AG10803 (cell line): ENCODE results near the gene PANK2.
A peak's percentile ranks its signal among the peaks of the same experiment; 100 is the strongest.
"Not testable (repeated sequence)": the region's sequence is repeated elsewhere in the genome, so short reads cannot be mapped to it uniquely, and the experiment has no call there.

Source experiments
- DNase-seq: peaks from one replicate; pipeline ENCODE4 v3.0.0; 2010; ENCODE audit warnings: low read depth
- H3K4me3 ChIP-seq: 2 replicates; pipeline ENCODE4 v1.5.1; 2011; ENCODE audit warnings: mild to moderate bottlenecking, low read length, control low read depth
- TF ChIP-seq, protein P1 (sequence below): conservative IDR thresholded peaks from 2 replicates; pipeline ENCODE4 v1.5.1; 2011; ENCODE audit warnings: mild to moderate bottlenecking, low read length, control low read depth, inconsistent platforms

The PANK2 gene

DNA sequence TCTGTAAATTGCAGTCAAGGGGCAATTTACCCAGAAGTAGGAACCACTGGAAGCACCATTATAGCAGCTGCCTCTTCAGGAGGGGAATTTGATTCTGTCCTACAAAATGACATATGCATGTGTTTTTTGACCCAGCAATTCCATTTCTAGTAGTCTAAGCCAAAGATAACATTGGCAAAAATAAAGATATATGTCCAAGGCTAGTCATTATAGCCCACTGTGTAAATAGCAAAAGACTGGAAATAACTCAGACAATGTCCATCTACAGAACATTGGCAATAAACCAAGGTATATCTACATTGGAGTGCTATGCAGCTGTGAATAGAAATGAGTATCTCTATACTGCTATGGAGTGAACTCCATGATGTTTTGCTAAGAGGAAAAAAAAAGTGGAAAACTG, 12.5 kb upstream of the PANK2 start:
- DNase-seq, result no peak
- no peak overlapping the region for H3K4me3 ChIP-seq
- TF ChIP-seq, protein P1, sequence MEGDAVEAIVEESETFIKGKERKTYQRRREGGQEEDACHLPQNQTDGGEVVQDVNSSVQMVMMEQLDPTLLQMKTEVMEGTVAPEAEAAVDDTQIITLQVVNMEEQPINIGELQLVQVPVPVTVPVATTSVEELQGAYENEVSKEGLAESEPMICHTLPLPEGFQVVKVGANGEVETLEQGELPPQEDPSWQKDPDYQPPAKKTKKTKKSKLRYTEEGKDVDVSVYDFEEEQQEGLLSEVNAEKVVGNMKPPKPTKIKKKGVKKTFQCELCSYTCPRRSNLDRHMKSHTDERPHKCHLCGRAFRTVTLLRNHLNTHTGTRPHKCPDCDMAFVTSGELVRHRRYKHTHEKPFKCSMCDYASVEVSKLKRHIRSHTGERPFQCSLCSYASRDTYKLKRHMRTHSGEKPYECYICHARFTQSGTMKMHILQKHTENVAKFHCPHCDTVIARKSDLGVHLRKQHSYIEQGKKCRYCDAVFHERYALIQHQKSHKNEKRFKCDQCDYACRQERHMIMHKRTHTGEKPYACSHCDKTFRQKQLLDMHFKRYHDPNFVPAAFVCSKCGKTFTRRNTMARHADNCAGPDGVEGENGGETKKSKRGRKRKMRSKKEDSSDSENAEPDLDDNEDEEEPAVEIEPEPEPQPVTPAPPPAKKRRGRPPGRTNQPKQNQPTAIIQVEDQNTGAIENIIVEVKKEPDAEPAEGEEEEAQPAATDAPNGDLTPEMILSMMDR, result no peak

DNA sequence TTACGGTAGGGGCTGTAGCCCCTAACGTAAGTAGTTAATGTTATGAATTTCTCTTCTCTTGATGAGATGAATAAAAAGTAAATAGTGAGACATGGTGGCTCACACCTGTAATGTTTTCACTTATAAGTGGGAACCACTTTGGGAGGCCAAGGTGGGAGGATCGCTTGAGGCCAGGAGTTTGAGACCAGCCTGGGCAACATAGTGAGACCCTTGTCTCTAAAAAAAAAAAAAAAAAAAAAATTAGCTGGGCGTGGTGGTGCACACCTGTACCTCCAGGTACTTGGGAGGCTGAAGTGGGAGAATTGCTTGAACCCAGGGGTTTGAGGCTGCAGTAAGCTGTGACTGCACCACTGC, 10.3 kb upstream of the PANK2 start:
- H3K4me3 ChIP-seq, DNase-seq: not testable (repeated sequence)

DNA sequence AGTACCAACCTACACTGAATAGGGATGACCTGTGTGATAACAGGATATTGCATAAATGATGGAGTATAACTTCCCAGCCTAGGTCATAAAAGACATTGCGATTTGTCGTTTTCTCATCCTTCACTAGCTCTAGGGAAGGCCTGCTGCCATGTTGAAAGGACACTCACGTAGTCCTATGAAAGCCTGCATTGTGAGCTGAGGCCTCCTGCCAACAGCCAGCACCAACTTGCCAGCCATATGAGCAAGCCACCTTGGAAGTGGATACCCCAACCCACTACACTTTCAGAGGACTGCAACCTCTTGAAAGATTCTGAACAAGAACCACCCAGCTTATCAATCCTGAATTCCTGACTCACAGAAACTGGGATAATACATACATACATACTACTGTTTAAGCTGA, 3.5 kb upstream of the PANK2 start:
- TF ChIP-seq, protein P1, result no peak
- H3K4me3 ChIP-seq, result no peak overlapping the region

DNA sequence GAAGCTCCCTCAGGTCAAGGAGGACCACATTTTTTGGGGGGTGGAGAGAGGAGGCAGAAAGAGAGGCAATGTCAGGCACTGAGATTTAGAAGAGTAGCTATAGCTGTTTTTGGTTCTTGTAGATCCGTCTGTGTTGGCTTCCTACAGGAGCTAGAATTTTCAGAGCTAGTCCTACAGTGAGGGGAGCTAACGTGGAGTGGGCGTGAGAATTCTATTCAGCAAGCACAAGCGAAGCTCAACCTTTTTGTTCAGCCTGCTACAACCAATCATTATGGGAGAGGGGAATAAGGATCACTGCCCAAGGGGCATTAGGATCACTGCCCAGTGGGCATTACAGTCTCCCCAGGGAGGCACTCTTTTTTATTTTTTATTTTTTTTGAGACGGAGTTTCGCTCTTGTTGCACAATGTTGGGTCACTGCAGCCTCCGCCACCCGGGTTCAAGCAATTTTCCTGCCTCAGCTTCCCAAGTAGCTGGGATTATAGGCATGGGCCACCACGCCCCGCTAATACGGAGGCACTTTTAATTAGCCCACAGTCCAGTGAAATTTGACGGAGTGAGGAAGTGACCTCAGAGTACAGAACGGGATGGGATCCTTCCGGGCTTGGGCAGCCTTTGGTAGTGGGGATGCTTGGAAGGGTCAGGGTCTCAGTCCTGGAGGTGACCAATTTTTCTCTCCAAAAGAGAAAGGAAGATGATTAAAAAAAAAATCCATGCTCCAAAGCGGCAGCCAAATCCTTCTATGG, 1.1 kb upstream of the PANK2 start:
- DNase-seq, result peak; percentile 41
- peak overlapping the region; percentile 77 for H3K4me3 ChIP-seq

More for the DNA sequence above, 3.5 kb upstream of the PANK2 start:
- no peak for DNase-seq

DNA sequence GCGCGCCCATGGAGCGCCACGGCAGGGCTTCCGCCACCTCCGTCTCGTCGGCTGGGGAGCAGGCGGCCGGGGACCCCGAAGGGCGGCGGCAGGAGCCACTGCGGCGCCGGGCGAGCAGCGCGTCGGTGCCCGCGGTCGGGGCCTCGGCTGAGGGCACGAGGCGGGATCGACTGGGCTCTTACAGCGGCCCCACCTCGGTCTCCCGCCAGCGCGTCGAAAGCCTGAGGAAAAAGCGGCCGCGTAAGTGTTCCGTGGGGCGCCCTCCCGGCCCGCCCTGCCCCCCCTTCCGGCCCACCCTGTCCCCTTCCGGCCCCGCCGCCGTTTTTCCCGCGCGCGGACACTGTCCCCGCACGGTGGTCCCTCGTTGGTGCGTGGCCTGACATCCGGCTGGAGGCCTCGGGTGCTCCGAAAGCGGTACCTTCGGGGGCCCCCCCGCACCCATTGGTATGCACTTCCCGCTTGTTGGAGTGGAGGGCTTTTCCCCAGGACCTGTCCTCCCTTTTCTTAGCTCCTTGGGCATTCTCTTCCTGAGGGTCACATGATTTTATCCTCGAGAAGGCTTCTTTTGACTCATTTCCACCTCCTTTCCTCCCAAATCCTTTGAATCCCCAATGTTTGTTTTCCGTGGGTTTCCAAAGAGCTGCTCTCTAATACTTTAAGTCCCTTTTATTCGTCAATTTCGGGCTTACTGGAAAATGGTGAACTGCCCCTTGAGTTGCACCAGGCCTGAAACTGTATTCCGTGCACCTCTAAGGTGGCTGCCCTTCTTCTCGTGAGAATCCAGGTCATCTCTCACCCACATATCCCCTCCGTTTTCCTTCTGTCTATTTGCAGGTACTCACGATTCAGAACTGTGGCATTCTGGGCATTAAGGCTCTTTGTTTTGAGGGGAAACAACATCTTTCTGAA, 556 bp downstream of the PANK2 start:
- TF ChIP-seq, protein P1, result no peak
- peak overlapping the region; percentile 77 for H3K4me3 ChIP-seq
- no peak for DNase-seq

More for the DNA sequence above, 1.1 kb upstream of the PANK2 start:
- TF ChIP-seq, protein P1, result no peak

DNA sequence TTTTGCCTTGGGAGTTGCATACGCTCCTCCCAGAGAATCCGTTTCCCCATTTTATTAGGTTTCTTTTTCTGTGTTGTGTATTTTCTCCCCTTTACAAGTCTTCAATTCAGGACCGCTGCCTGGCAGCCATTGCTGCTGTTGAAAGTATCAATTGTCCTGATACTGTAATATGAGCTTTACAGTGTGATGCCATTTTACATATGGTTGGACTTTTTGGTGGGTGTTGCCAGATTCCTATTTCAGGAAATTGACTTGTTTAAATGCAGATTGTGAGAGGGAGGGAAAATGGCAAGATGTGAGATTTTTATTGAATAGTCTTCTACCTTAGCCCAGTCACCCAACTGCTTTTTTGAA, 1.2 kb downstream of the PANK2 start:
- DNase-seq, result peak; percentile 29
- peak overlapping the region; percentile 77 for H3K4me3 ChIP-seq
- TF ChIP-seq, protein P1, result no peak

DNA sequence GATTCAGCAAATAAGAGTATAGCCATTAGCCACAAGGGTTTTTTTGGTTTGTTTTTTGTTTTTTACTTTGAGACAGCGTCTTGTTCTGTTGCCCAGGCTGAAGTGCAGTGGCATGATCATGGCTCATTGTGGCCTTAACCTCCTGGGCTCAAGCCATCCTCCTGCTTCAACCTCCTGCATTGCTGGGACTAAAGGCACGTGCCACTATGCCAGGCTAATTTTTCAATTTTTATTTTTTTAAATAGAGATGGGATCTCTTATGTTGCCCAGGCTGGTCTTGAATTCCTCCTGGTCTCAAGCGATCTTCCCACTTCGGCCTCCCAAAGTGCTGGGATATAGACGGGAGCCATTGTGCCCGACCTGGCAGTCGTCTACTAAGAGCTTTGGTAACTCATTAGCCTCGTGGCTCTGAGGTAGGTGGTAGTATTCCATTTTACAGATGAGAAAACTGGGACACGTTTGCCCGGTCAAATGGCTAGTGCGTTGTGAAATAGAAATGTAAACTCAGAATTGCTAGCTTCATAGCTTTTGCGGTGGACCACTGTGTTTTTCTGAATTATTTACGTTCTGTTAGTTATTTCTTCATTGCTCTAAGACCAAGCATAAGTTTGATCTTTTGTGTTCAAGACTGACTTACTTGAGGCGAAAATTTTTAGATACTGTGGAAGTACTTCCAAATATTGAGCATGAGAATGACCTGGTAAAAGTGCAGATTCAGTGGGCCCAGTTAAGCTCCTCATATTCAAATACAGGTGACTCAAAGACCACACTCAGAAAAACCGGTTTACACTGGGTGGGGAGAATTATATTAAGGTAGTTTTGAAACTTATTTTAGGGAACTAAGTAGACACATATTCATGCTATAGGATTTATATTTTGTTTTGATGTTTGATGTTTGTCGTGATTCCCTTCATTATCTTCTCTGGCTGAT, 2.1 kb downstream of the PANK2 start:
- TF ChIP-seq, protein P1, result no peak
- DNase-seq, result no peak

More for the DNA sequence above, 2.1 kb downstream of the PANK2 start:
- H3K4me3 ChIP-seq, result peak overlapping the region; percentile 77
